HG03342 (cell line): ENCODE results near the gene ESPL1.

Source experiments
- ATAC-seq: cut with Tn5 transposase; IDR thresholded peaks from one replicate; pipeline ENCODE4 v1.9.1; 2021; ENCODE audit warnings: mild to moderate bottlenecking, moderate library complexity; ENCODE audit not compliant: unreplicated experiment

ESPL1 gene

GRCh38 chr12:53267999-53268629, at the start of gene ESPL1:
ESPL1 (plus strand) TSS chr12:53268299; CDS start chr12:53268767, 468 bp downstream.
- peak; percentile 75 for ATAC-seq

- ATAC-seq = no peak
Observed at GRCh38 chr12:53218551-53219291, 49.4 kb upstream of the ESPL1 start.

GRCh38 chr12:53219292-53219955, 48.7 kb upstream of the ESPL1 start:
- ATAC-seq = no peak

- ATAC-seq = peak; percentile 34
Observed at GRCh38 chr12:53219956-53220693, 48.0 kb upstream of the ESPL1 start.

GRCh38 chr12:53220694-53221202, 47.4 kb upstream of the ESPL1 start:
- peak; percentile 50 for ATAC-seq

- ATAC-seq = peak; percentile 24
Observed at GRCh38 chr12:53221203-53222080, 46.7 kb upstream of the ESPL1 start.

GRCh38 chr12:53222170-53222721, 45.9 kb upstream of the ESPL1 start:
- ATAC-seq = no peak

DNA sequence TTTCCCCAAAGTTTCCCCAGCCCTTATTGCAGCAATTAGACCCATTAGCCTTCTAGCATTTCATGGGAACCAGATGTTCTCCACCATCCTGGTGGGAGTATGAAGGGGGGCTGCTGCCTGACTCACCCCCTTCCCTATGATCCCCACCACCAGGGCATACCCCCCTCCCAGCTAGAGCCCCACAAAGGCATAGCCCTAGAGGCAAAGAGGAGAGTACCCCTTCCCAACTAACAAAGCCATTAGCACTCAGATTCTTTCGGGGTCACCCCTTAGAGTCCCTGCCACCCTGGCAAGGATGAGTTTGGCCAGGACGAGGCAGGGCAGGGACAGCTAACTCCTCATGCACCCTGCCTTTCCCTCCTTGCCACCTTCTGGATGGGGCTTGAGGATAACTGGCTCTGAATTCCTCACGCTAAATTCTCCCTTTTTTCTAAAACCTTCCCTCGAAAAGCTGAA, 45.3 kb upstream of the ESPL1 start:
- no peak for ATAC-seq

- no peak for ATAC-seq
Observed at GRCh38 chr12:53223389-53224060, 44.6 kb upstream of the ESPL1 start.

DNA sequence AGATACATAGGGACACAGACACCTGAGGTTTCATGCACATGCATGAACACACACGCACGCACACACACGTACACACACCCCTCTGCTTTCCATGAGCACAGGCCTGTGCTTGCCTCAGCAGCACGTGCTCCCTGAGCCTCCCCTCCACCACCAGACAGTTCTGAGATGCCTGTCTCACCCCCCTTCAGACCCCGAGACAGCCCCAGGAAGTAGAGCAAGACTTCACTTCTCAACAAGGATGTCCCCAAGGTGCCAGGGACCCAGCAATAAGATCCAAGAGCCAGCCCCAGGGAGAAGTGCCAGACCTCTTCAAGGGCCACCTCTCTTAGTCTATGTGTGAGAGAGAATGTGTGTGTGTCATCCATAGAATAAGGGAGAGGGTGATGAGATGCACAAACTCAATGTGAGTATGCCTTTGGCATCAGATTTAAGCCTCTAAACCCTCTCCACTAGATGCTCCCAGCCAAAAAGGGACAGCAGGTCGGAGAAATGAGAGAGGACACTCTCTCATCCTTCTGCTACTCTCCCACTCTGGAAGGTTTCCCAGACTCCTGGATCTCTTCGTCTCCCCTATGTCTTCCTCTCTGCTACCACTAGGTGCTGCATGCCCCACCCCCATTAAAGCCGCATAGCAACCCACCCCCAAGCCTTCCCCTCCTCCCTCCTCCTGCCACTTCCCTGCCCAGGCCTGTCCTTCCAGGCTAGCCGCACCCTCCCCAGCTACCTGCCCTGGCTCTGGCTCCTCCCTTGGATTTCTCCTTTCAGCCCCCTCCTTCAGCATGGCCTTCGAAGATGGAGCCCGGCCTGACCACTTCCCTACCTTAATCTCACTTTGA, 43.8 kb upstream of the ESPL1 start:
- no peak for ATAC-seq

DNA sequence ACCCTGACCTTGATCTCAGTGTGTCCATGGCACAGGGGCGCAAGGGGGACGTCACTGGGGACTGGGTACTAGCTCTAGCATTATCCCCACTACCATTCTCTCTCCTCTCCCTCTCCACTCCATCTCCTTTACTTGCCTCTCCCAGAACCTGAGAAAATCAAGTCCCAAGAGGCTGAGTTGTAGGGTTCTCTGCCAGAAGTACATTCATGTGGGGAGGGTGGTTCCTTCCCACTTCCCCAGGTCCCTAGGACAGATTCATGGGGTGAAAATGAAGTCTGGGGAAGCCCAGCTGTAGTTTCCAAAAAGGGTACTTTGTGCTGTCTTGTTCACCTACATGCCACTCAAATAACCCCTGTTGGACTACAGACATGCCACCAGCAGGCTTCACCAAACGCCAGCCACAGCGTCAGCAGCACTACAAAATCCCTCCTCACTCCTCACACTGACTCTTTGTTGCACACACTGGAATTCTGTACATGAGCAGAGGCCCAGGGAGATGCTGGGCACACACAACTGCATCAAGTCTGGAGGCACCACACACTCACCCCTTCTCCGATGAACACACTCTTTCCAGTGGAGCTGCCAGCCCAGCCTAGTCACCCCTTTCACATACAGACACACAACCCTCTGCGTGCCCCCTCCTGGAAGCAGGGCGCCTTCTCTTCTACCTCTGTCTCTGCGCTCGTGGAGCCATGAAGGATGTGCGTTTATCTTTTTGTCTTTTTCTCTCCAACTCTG, 43.0 kb upstream of the ESPL1 start:
- no peak for ATAC-seq

GRCh38 chr12:53225635-53226424, 42.3 kb upstream of the ESPL1 start:
- ATAC-seq = no peak

DNA sequence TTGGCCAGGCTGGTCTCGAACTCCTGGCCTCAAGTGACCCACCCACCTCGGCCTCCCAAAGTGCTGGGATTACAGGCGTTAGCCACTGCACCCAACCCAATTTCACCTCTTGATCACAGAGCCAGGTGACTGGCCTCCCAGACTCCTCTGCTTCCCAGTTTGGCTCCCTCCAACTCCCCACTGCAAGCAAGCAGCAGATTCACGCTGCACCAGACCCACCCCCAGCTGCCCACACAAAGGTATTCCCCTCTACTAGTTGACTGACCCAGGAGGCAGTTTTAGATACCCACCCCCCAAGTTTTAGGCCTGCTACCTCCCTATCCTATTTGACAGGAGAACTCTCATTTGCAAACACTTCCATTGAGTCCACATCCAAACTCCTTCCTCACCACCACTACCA, 41.3 kb upstream of the ESPL1 start:
- no peak for ATAC-seq

DNA sequence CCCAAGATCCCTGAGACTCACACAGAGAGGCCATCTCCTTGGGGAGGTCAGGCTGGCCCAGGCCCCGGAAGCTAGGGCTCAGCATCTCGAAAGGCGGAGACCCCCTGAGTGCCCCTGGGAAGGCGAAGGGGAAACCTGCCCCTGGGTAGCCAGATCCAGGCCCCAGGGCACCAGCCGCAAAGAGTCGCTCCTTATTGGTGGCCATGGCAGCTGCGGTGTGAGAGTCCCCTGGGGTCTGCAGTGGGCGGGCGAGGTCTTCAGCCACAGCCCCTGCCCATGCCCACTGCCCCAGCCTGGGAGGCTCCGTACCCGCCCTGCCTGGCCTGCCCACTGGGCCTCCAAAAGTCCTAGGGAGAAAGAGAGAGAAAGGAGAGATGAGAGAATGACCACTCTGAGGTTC, 40.8 kb upstream of the ESPL1 start:
- no peak for ATAC-seq

- ATAC-seq = no peak
Observed at GRCh38 chr12:53227836-53228235, 40.3 kb upstream of the ESPL1 start.

- no peak for ATAC-seq
Observed at GRCh38 chr12:53229454-53229853, 38.6 kb upstream of the ESPL1 start.
